Fibroblast of the aortic adventitia (primary cell): ENCODE results near the gene IFNA14. TPM values are rescaled to one million over a fixed set of nuclear protein-coding genes. Genes with fewer than 3 reads are reported as not detected.
"Not testable (repeated sequence)": the region's sequence is repeated elsewhere in the genome, so short reads cannot be mapped to it uniquely, and the experiment has no call there.

Source experiments
- DNase-seq: peaks from one replicate; pipeline ENCODE4 v3.0.0-alpha.2; 2010; ENCODE audit warnings: low read depth
- H3K4me3 ChIP-seq: 2 replicates; pipeline ENCODE4 v1.5.1; 2011; ENCODE audit warnings: low read depth, mild to moderate bottlenecking, control low read depth, low read length, moderate library complexity
- CTCF ChIP-seq: IDR thresholded peaks from 2 replicates; pipeline ENCODE4 v1.5.1; 2011; ENCODE audit warnings: mild to moderate bottlenecking, low read length, control low read depth, inconsistent platforms; ENCODE audit not compliant: insufficient read depth
- total RNA-seq: library from RNA; depleted of rRNA; stranded (reverse); fragments of >200 nt; gene quantifications from 2 replicates; pipeline ENCODE4 v1.2.3, GENCODE V29; 2012; ENCODE audit warnings: low replicate concordance

IFNA14 gene
- total RNA-seq, 1 donor = not detected

GRCh38 chr9:21213411-21214326 is 26.1 kb downstream of the IFNA14 start:
- peak; percentile 14 for DNase-seq
- not testable (repeated sequence) for H3K4me3 ChIP-seq
- TF ChIP-seq CTCF = peak; percentile 53

- not testable (repeated sequence) for DNase-seq, H3K4me3 ChIP-seq
These were observed 27.6 kb downstream of the IFNA14 start for GRCh38 chr9:21212160-21212559.

GRCh38 chr9:21210782-21211181 is 29.0 kb downstream of the IFNA14 start:
- H3K4me3 ChIP-seq, DNase-seq: not testable (repeated sequence)

GRCh38 chr9:21210311-21210710 is 29.5 kb downstream of the IFNA14 start:
- TF ChIP-seq CTCF = no peak
- H3K4me3 ChIP-seq = no peak overlapping the region

GRCh38 chr9:21207043-21207442 is 32.8 kb downstream of the IFNA14 start, which contains the start of gene IFNA10:
Gene IFNA10, minus strand, starts transcription at chr9:21207143. Its CDS starts 46 bp downstream, at chr9:21207097.
- not testable (repeated sequence) for H3K4me3 ChIP-seq

More at GRCh38 chr9:21210311-21210710, 29.5 kb downstream of the IFNA14 start:
- no peak for DNase-seq

GRCh38 chr9:21205204-21205603 is 34.6 kb downstream of the IFNA14 start:
- no peak for TF ChIP-seq CTCF
- no peak for DNase-seq
- H3K4me3 ChIP-seq = no peak overlapping the region

More at GRCh38 chr9:21207043-21207442, 32.8 kb downstream of the IFNA14 start, which contains the start of gene IFNA10:
- not testable (repeated sequence) for DNase-seq

- not testable (repeated sequence) for H3K4me3 ChIP-seq, DNase-seq
These were observed 37.7 kb downstream of the IFNA14 start, which contains the start of gene IFNA7 for GRCh38 chr9:21202105-21202504. Gene IFNA7, minus strand, starts transcription at chr9:21202205. Its CDS starts 40 bp downstream, at chr9:21202165.

- DNase-seq = peak; percentile 4
- not testable (repeated sequence) for H3K4me3 ChIP-seq
- TF ChIP-seq CTCF = peak; percentile 33
These were observed 44.7 kb downstream of the IFNA14 start for GRCh38 chr9:21194867-21195776.

Other genes starting within 250 kb of the IFNA14 start
- 0.82 and 4.8 TPM in 2 replicates for gene HACD4, start 208.4 kb downstream of the IFNA14 start, total RNA-seq
- gene IFNB1, start 162.1 kb downstream of the IFNA14 start, total RNA-seq = not detected in 2 replicates
- gene IFNW1, start 98.2 kb downstream of the IFNA14 start, total RNA-seq = not detected in 2 replicates
- not detected in 2 replicates for gene IFNA21, start 73.3 kb downstream of the IFNA14 start, total RNA-seq
- not detected in 2 replicates for gene IFNA4, start 52.4 kb downstream of the IFNA14 start, total RNA-seq
- gene IFNA7, start 37.8 kb downstream of the IFNA14 start, total RNA-seq = not detected in 2 replicates
- gene IFNA10, start 32.9 kb downstream of the IFNA14 start, total RNA-seq = not detected in 2 replicates
- gene IFNA16, start 22.7 kb downstream of the IFNA14 start, total RNA-seq = not detected in 2 replicates
- not detected in 2 replicates for gene IFNA17, start 11.8 kb downstream of the IFNA14 start, total RNA-seq
- gene IFNA5, start 65.3 kb upstream of the IFNA14 start, total RNA-seq = 0.09 TPM in 1 of 2 replicates, not detected in the other
- 39.0 and 48.4 TPM in 2 replicates for gene KLHL9, start 95.4 kb upstream of the IFNA14 start, total RNA-seq
- gene IFNA6, start 110.9 kb upstream of the IFNA14 start, total RNA-seq = not detected in 2 replicates
- gene IFNA13, start 128.1 kb upstream of the IFNA14 start, total RNA-seq = not detected in 2 replicates
- gene IFNA2, start 145.4 kb upstream of the IFNA14 start, total RNA-seq = not detected in 2 replicates
- not detected in 2 replicates for gene IFNA8, start 169.1 kb upstream of the IFNA14 start, total RNA-seq
- gene IFNA1, start 200.4 kb upstream of the IFNA14 start, total RNA-seq = not detected in 2 replicates
- gene IFNE, start 242.3 kb upstream of the IFNA14 start, total RNA-seq = 4.5 and 18.3 TPM in 2 replicates